HepG2 (cell line): ENCODE measurements around the gene DIAPH3. TPM values are rescaled to one million over a fixed set of nuclear protein-coding genes. Genes with fewer than 3 reads are reported as not detected.

Source experiments
- ATAC-seq: fragments of 200-7000 bp; cut with Tn5 transposase; 3 replicates; pipeline ENCODE4 v1.9.1; 2020; ENCODE audit warnings: mild to moderate bottlenecking, moderate library complexity
- BruUV-seq: library from RNA; stranded (reverse); fragments of 400-500 nt; replicated peaks from 2 replicates; lab custom pipeline; 2021; lab: Mats Ljungman, UMichigan
- CTCF ChIA-PET: fragments of 300-600 bp; formaldehyde crosslinking; extraction: SDS; loops from one replicate; lab custom pipeline; 2021; ENCODE audit warnings: low total read pairs, inconsistent platforms, low intra/inter-chr PET ratio; lab: Yijun Ruan, JAX
- POLR2A ChIA-PET: fragments of 350-600 bp; sonication (Branson Sonifier 250); formaldehyde crosslinking; loops from one replicate; lab custom pipeline; 2020; ENCODE audit warnings: antibody characterized with exemption, inconsistent platforms; lab: Yijun Ruan, JAX
- DNase-seq: peaks from one replicate; pipeline ENCODE4 v3.0.0-alpha.2; 2015; ENCODE audit warnings: low spot score
- FAIRE-seq: peaks from 3 replicates; lab custom pipeline; 2011; peaks lifted over from hg19 to GRCh38; lab: Jason Lieb, UNC
- H2AFZ ChIP-seq: one replicate; pipeline ENCODE4 v1.6.1; 2011; ENCODE audit warnings: low read length, inconsistent platforms
- H3K27ac ChIP-seq: fragments of 300-600 bp; 3 replicates; pipeline ENCODE4 v1.8.0; 2011; ENCODE audit warnings: mixed run types, mild to moderate bottlenecking, mixed read lengths, low read length, inconsistent platforms; ENCODE audit not compliant: insufficient read depth; ENCODE audit errors: extremely low read length
- H3K27me3 ChIP-seq, 2 experiments: fragments of 200-600 bp in 1 of 2; 2 replicates in 1 of 2; 3 replicates in 1 of 2; pipeline versions ENCODE4 v1.6.0 to v1.8.0; 2011; ENCODE audit warnings: low read length in 2 of 2, mild to moderate bottlenecking in 2 of 2, moderate library complexity in 2 of 2, inconsistent platforms in 1 of 2; ENCODE audit not compliant: insufficient read depth in 2 of 2, control insufficient read depth in 1 of 2
- H3K36me3 ChIP-seq, 2 experiments: fragments of 200-600 bp in 1 of 2; replicated peaks in 1 of 2; 2 replicates in 1 of 2; 3 replicates in 1 of 2; pipeline versions ENCODE4 v1.5.1 to v1.8.0; 2011; ENCODE audit warnings: low read length in 2 of 2, inconsistent platforms in 1 of 2; ENCODE audit not compliant: insufficient read depth in 2 of 2, control insufficient read depth in 1 of 2
- H3K4me1 ChIP-seq: 2 replicates; pipeline ENCODE4 v1.5.1; 2012; ENCODE audit warnings: low read length, inconsistent platforms; ENCODE audit not compliant: insufficient read depth
- H3K4me2 ChIP-seq: 2 replicates; pipeline ENCODE4 v1.6.0; 2011; ENCODE audit warnings: low read depth, low read length, inconsistent platforms
- H3K4me3 ChIP-seq, 3 experiments: fragments of 200-600 bp in 1 of 3; sonication (generic), shearing (Covaris generic) in 1 of 3; replicated peaks in 1 of 3; 2 replicates each; pipeline ENCODE4 v1.5.1; 2011 to 2016; ENCODE audit warnings: low read length in 3 of 3, inconsistent platforms in 2 of 3, low read depth in 2 of 3, mild to moderate bottlenecking in 2 of 3, control low read depth in 1 of 3, mixed read lengths in 1 of 3; ENCODE audit not compliant: insufficient read depth in 1 of 3
- H3K79me2 ChIP-seq: one replicate; pipeline ENCODE4 v1.6.1; 2011; ENCODE audit warnings: low read length, inconsistent platforms; ENCODE audit not compliant: insufficient read depth
- H3K9ac ChIP-seq: 2 replicates; pipeline ENCODE4 v1.6.0; 2011; ENCODE audit warnings: mild to moderate bottlenecking, low read depth, low read length, inconsistent platforms; ENCODE audit not compliant: insufficient read depth
- H3K9me3 ChIP-seq: 2 replicates; pipeline ENCODE4 v1.5.1; 2012; ENCODE audit warnings: mild to moderate bottlenecking, low read length
- H4K20me1 ChIP-seq: 2 replicates; pipeline ENCODE4 v1.6.0; 2011; ENCODE audit warnings: inconsistent platforms, mild to moderate bottlenecking, low read length, moderate library complexity; ENCODE audit not compliant: insufficient read depth
- AKNA ChIP-seq: sonication (generic); formaldehyde crosslinking; IDR thresholded peaks from 2 replicates; pipeline ENCODE4 v1.4.0; 2020; ENCODE audit warnings: missing genetic modification reagents, borderline replicate concordance
- GLMP ChIP-seq: sonication (generic); formaldehyde crosslinking; IDR thresholded peaks from 2 replicates; pipeline ENCODE4 v1.9.0; 2021; ENCODE audit warnings: missing genetic modification reagents, mild to moderate bottlenecking, borderline replicate concordance
- HHEX ChIP-seq: IDR thresholded peaks from 2 replicates; pipeline ENCODE4 v1.6.1; 2016; ENCODE audit warnings: control low read depth
- HNRNPK ChIP-seq: fragments of 200-400 bp; formaldehyde crosslinking; IDR thresholded peaks from 2 replicates; pipeline ENCODE4 v1.6.1; 2018; ENCODE audit warnings: low read length, low read depth, moderate library complexity, mild to moderate bottlenecking; ENCODE audit not compliant: poor library complexity, severe bottlenecking
- HNRNPLL ChIP-seq: fragments of 200-400 bp; formaldehyde crosslinking; IDR thresholded peaks from 2 replicates; pipeline ENCODE4 v1.6.1; 2017; ENCODE audit warnings: mild to moderate bottlenecking, low read depth, low read length; ENCODE audit not compliant: poor library complexity, severe bottlenecking
- PCBP1 ChIP-seq: fragments of 200-400 bp; formaldehyde crosslinking; IDR thresholded peaks from 2 replicates; pipeline ENCODE4 v1.6.1; 2017; ENCODE audit warnings: mild to moderate bottlenecking, low read depth, low read length, borderline replicate concordance
- PRDM10 ChIP-seq: sonication (generic); formaldehyde crosslinking; IDR thresholded peaks from 2 replicates; pipeline ENCODE4 v1.4.0; 2020; ENCODE audit warnings: low read depth, missing genetic modification reagents
- THYN1 ChIP-seq: sonication (generic); formaldehyde crosslinking; IDR thresholded peaks from 2 replicates; pipeline ENCODE4 v1.8.1; 2023; ENCODE audit warnings: low read depth, mild to moderate bottlenecking, moderate library complexity, missing genetic modification reagents, borderline replicate concordance
- ZBTB25 ChIP-seq: IDR thresholded peaks from 2 replicates; pipeline ENCODE4 v1.6.1; 2018; ENCODE audit warnings: missing genetic modification reagents
- ZNF557 ChIP-seq: sonication (generic); formaldehyde crosslinking; IDR thresholded peaks from 2 replicates; pipeline ENCODE4 v1.4.0; 2020; ENCODE audit warnings: missing genetic modification reagents
- ZNF562 ChIP-seq: sonication (generic); formaldehyde crosslinking; IDR thresholded peaks from 2 replicates; pipeline ENCODE4 v1.8.0; 2022; ENCODE audit warnings: missing genetic modification reagents, borderline replicate concordance
- ZNF644 ChIP-seq: IDR thresholded peaks from 2 replicates; pipeline ENCODE4 v1.6.1; 2016; ENCODE audit warnings: low read depth
- ZNF724P ChIP-seq: sonication (generic); formaldehyde crosslinking; IDR thresholded peaks from 2 replicates; pipeline ENCODE4 v1.8.0; 2022; ENCODE audit warnings: missing genetic modification reagents, borderline replicate concordance
- ZNF879 ChIP-seq: sonication (generic); formaldehyde crosslinking; IDR thresholded peaks from 2 replicates; pipeline ENCODE4 v1.8.1; 2023; ENCODE audit warnings: missing genetic modification reagents
- in situ Hi-C: cut with HindIII; loops from 2 replicates; pipeline ENCODE4 v1.10.0; 2017; ENCODE audit warnings: low pct_unique_long_range_greater_than_20kb; ENCODE audit not compliant: extremely low pct_ligation_motif_present
- intact Hi-C: fragments of 100-400 bp; cut with micrococcal nuclease; formaldehyde crosslinking; loops from one replicate; pipeline ENCODE4 v1.10.0; 2022; ENCODE audit not compliant: unreplicated experiment
- polyA plus RNA-seq, 8 experiments: library from polyadenylated mRNA; depleted of rRNA in 3 of 8; stranded (reverse) in 7 of 8; unstranded in 1 of 8; fragments of >200 nt; fragmentation: Illumina TruSeq in 4 of 8; extraction: Trizol in 4 of 8; gene quantifications; 2 replicates each; pipeline versions ENCODE4 v1.2.1 to v1.2.3, GENCODE V29; 2011 to 2016; ENCODE audit warnings: low read depth in 4 of 8, missing spikeins in 1 of 8, mixed read lengths in 1 of 8; ENCODE audit not compliant: insufficient read depth in 1 of 8
- total RNA-seq, 5 experiments: library from RNA; depleted of rRNA; stranded (reverse); fragments of >200 nt; fragmentation: Illumina TruSeq; extraction: Trizol; gene quantifications; 2 replicates each; pipeline ENCODE4 v1.2.3, GENCODE V29; 2016; ENCODE audit warnings: low read depth in 1 of 5

Gene DIAPH3
- total and polyA plus RNA-seq, 2 of the 13 experiments (the other 11 are each of a cell fraction or from before 2014, with no cell fraction given): 4.0 to 9.3 TPM

GRCh38 chr13:59954601-59955000 lies 209.1 kb downstream of the DIAPH3 start:
- H3K36me3 ChIP-seq: no peaks in the 10 kb centered on the region
- TF ChIP-seq ZNF557: no peak
- TF ChIP-seq PRDM10 (CRISPR knock-in tag): no peak
- TF ChIP-seq HNRNPLL: no peak
- TF ChIP-seq HHEX: no peak
- no peak for TF ChIP-seq ZNF644 (CRISPR knock-in tag)
- TF ChIP-seq ZNF562 (CRISPR knock-in tag): no peak
- TF ChIP-seq GLMP (CRISPR knock-in tag): no peak
- TF ChIP-seq AKNA (CRISPR knock-in tag): no peak
- no peak for TF ChIP-seq HNRNPK
- no peak for TF ChIP-seq ZBTB25 (CRISPR knock-in tag)
- no peak for TF ChIP-seq ZNF724P (CRISPR knock-in tag)
- TF ChIP-seq PCBP1: no peak
- no peak for TF ChIP-seq ZNF879
- TF ChIP-seq THYN1 (CRISPR knock-in tag): no peak
- TF ChIP-seq, all 625 proteins: peak for 0
- in situ Hi-C loops (no loop called here), intact Hi-C loops (no loop called here)
- ChIA-PET CTCF (no interaction called here), POLR2A (no interaction called here)
- no TSS peak for BruUV-seq
- Histone ChIP-seq H3K9me3 (no peaks in the 10 kb centered on the region), H3K27ac (no peak overlapping the region), H3K4me3 (no peak overlapping the region), H3K9ac (no peak overlapping the region), H3K4me1 (no peaks in the 10 kb centered on the region), H3K27me3 (no peaks in the 10 kb centered on the region), H4K20me1 (no peaks in the 10 kb centered on the region), H2AFZ (no peak overlapping the region), H3K4me2 (no peak overlapping the region), H3K79me2 (no peaks in the 10 kb centered on the region)
- no peak for DNase-seq
- no peak for FAIRE-seq
- no peak for ATAC-seq
